ENCODE measurements around the gene MFSD12.

DNA sequence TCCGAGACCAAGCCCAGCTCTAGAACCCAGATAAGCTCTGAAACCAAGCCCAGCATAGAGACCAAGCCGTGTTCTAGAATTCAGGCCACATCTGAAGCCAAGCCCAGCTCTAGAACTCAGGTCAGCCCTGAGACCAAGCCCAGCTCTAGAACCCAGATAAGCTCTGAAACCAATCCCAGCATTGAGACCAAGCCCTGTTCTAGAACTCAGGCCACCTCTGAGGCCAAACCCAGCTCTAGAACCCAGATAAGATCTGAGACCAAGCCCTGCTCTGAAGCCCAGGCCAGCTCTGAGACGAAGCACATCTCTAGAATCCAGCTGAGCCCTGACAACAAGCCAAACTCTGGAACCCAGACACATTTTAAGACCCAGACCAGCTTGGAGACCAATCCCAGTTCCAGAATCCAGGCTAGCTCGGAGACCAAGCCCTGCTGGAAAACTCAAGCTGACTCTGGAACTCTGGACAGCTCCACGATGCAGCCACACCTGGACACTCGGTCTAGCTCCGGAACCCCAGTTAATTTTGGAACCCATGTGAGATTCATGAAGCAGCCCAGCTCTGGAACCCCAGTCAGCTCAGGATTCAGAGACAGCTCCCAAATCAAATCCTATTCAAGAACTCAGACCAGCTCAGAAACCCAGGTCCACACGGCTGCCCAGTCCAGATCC lies 33.7 kb upstream of the MFSD12 start:
- TF ChIP-seq, protein P1, sequence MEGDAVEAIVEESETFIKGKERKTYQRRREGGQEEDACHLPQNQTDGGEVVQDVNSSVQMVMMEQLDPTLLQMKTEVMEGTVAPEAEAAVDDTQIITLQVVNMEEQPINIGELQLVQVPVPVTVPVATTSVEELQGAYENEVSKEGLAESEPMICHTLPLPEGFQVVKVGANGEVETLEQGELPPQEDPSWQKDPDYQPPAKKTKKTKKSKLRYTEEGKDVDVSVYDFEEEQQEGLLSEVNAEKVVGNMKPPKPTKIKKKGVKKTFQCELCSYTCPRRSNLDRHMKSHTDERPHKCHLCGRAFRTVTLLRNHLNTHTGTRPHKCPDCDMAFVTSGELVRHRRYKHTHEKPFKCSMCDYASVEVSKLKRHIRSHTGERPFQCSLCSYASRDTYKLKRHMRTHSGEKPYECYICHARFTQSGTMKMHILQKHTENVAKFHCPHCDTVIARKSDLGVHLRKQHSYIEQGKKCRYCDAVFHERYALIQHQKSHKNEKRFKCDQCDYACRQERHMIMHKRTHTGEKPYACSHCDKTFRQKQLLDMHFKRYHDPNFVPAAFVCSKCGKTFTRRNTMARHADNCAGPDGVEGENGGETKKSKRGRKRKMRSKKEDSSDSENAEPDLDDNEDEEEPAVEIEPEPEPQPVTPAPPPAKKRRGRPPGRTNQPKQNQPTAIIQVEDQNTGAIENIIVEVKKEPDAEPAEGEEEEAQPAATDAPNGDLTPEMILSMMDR (IDR thresholded peaks at IDR 0.05; ENCODE audit: insufficient read depth, low read depth, low read length) = no peak
- TF ChIP-seq EZH2 (IDR thresholded peaks at IDR 0.05; ENCODE audit: insufficient read depth, low read length) = no peak

Data from astrocyte (in vitro differentiated cells and primary cell).